NCI-H1694 (cell line): ENCODE data around the gene TMEM259.

Experiments used
- DNase-seq: peaks from one replicate; lab custom pipeline; 2025; lab: John Stamatoyannopoulos, UW

TMEM259 gene

GRCh38 chr19:986083-986482, 34.8 kb downstream of the TMEM259 start:
- no peak for DNase-seq

- DNase-seq = peak; percentile 56
Measured at GRCh38 chr19:984165-984967, 36.6 kb downstream of the TMEM259 start, which contains the start of gene WDR18. TSS of gene WDR18 (plus strand) at chr19:984345. CDS start at chr19:984354, 9 bp downstream.

- peak; percentile 26 for DNase-seq
Measured at GRCh38 chr19:982567-983170, 38.3 kb downstream of the TMEM259 start.

- DNase-seq = no peak
Measured at GRCh38 chr19:980133-980998, 40.6 kb downstream of the TMEM259 start.

GRCh38 chr19:979318-979741, 41.6 kb downstream of the TMEM259 start:
- no peak for DNase-seq

GRCh38 chr19:977058-977464, 43.9 kb downstream of the TMEM259 start:
- DNase-seq = no peak

GRCh38 chr19:976476-976875, 44.4 kb downstream of the TMEM259 start:
- no peak for DNase-seq

GRCh38 chr19:974564-975257, 46.2 kb downstream of the TMEM259 start:
- no peak for DNase-seq

- no peak for DNase-seq
Measured at GRCh38 chr19:973726-974563, 47.0 kb downstream of the TMEM259 start.

- no peak for DNase-seq
Measured at GRCh38 chr19:972281-972680, 48.6 kb downstream of the TMEM259 start.

- DNase-seq = no peak
Measured at GRCh38 chr19:971795-972194, 49.1 kb downstream of the TMEM259 start.

- no peak for DNase-seq
Measured at GRCh38 chr19:970695-971094, 50.2 kb downstream of the TMEM259 start.

- no peak for DNase-seq
Measured at GRCh38 chr19:966485-967088, 54.3 kb downstream of the TMEM259 start.

- DNase-seq = no peak
Measured at GRCh38 chr19:964761-965694, 55.9 kb downstream of the TMEM259 start.

- no peak for DNase-seq
Measured at GRCh38 chr19:964116-964520, 56.8 kb downstream of the TMEM259 start.

- no peak for DNase-seq
Measured at GRCh38 chr19:963486-963951, 57.4 kb downstream of the TMEM259 start.

- DNase-seq = no peak
Measured at GRCh38 chr19:962683-963400, 58.1 kb downstream of the TMEM259 start.

GRCh38 chr19:961866-962620, 58.9 kb downstream of the TMEM259 start:
- no peak for DNase-seq
